Calu3 (cell line): Measurements from ENCODE around the gene NSMCE1. TPM values are rescaled to one million over a fixed set of nuclear protein-coding genes. Genes with fewer than 3 reads are reported as not detected.

Experiments used
- BruUV-seq: library from RNA; stranded (reverse); fragments of 400-500 nt; replicated peaks from 2 replicates; lab custom pipeline; 2021; lab: Mats Ljungman, UMichigan
- CTCF ChIA-PET: fragments of 300-600 bp; sonication (Branson Sonifier 250); formaldehyde crosslinking; loops from one replicate; lab custom pipeline; 2022; ENCODE audit warnings: antibody characterized with exemption; lab: Charles Lee
- DNase-seq: peaks from one replicate; pipeline ENCODE4 v3.0.0; 2022
- H3K27ac Mint-ChIP-seq: one replicate; pipeline ENCODE4 v1.8.0; 2022; ENCODE audit warnings: mixed read lengths; ENCODE audit not compliant: unreplicated experiment
- H3K27me3 Mint-ChIP-seq: one replicate; pipeline ENCODE4 v1.8.0; 2022; ENCODE audit warnings: mixed read lengths; ENCODE audit not compliant: unreplicated experiment
- H3K36me3 Mint-ChIP-seq: one replicate; pipeline ENCODE4 v1.8.0; 2022; ENCODE audit warnings: mild to moderate bottlenecking, moderate library complexity, mixed read lengths; ENCODE audit not compliant: insufficient read depth, unreplicated experiment
- H3K4me1 Mint-ChIP-seq: one replicate; pipeline ENCODE4 v1.8.0; 2022; ENCODE audit warnings: mild to moderate bottlenecking, low read depth, mixed read lengths; ENCODE audit not compliant: unreplicated experiment
- H3K4me3 Mint-ChIP-seq: one replicate; pipeline ENCODE4 v1.8.0; 2022; ENCODE audit warnings: mild to moderate bottlenecking, low read depth, moderate library complexity, mixed read lengths; ENCODE audit not compliant: unreplicated experiment
- H3K9me3 Mint-ChIP-seq: one replicate; pipeline ENCODE4 v1.8.0; 2022; ENCODE audit warnings: low read depth, mixed read lengths; ENCODE audit not compliant: unreplicated experiment
- CTCF ChIP-seq: fragments of 200-600 bp; IDR thresholded peaks from one replicate; pipeline ENCODE4 v1.8.0; 2022; ENCODE audit warnings: antibody characterized with exemption; ENCODE audit not compliant: unreplicated experiment
- intact Hi-C: fragments of 100-400 bp; cut with micrococcal nuclease; formaldehyde crosslinking; loops from one replicate; pipeline ENCODE4 v1.10.0; 2022; ENCODE audit not compliant: unreplicated experiment
- total RNA-seq: library from RNA; stranded (reverse); gene quantifications from 2 replicates; pipeline ENCODE4 v1.2.3, GENCODE V29; 2022

NSMCE1 gene
- total RNA-seq, 1 experiment from 2014 or later = 83.2 TPM

- no peak overlapping the region for H3K4me3 Mint-ChIP-seq
Observed at GRCh38 chr16:27304102-27304501, 35.5 kb upstream of the NSMCE1 start.

GRCh38 chr16:27303256-27304100 lies 34.9 kb upstream of the NSMCE1 start:
- intact Hi-C loops = no loop called here
- no peak overlapping the region for H3K4me3 Mint-ChIP-seq
- CTCF ChIA-PET = interaction anchor here (0.8 kb wide), 1 partner anchor 12 kb away, joined by 3 read pairs; no protein-coding TSS in a partner anchor
- no peaks in the 10 kb centered on the region for H3K27me3 Mint-ChIP-seq
- H3K27ac Mint-ChIP-seq = no peak overlapping the region
- no peaks in the 10 kb centered on the region for H3K36me3 Mint-ChIP-seq
- no peaks in the 10 kb centered on the region for H3K4me1 Mint-ChIP-seq
- no peak for DNase-seq
- peaks cover 3% of the 10 kb centered on the region for H3K9me3 Mint-ChIP-seq
- TF ChIP-seq CTCF = no peak
- BruUV-seq = no TSS peak

More at GRCh38 chr16:27304102-27304501, 35.5 kb upstream of the NSMCE1 start:
- Mint-ChIP-seq H3K9me3 (peaks cover 3% of the 10 kb centered on the region), H3K27ac (no peak overlapping the region), H3K4me1 (no peaks in the 10 kb centered on the region), H3K27me3 (no peaks in the 10 kb centered on the region), H3K36me3 (no peaks in the 10 kb centered on the region)
- no peak for DNase-seq
- BruUV-seq = no TSS peak
- TF ChIP-seq CTCF = no peak
- intact Hi-C loops = no loop called here
- CTCF ChIA-PET = interaction anchor here (0.8 kb wide), 1 partner anchor 11 kb away, joined by 3 read pairs; no protein-coding TSS in a partner anchor

- no TSS peak for BruUV-seq
- Mint-ChIP-seq H3K4me3 (no peak overlapping the region), H3K9me3 (peaks cover 3% of the 10 kb centered on the region), H3K27ac (no peak overlapping the region), H3K4me1 (no peaks in the 10 kb centered on the region), H3K27me3 (no peaks in the 10 kb centered on the region), H3K36me3 (no peaks in the 10 kb centered on the region)
- CTCF ChIA-PET = no interaction called here
- intact Hi-C loops = no loop called here
- no peak for DNase-seq
- TF ChIP-seq CTCF = no peak
Observed at GRCh38 chr16:27302126-27302525, 33.6 kb upstream of the NSMCE1 start.

- intact Hi-C loops = no loop called here
- no peak for TF ChIP-seq CTCF
- no peak overlapping the region for H3K27ac Mint-ChIP-seq
- no peaks in the 10 kb centered on the region for H3K9me3 Mint-ChIP-seq
- no peak overlapping the region for H3K4me3 Mint-ChIP-seq
- CTCF ChIA-PET = interaction anchor here (0.7 kb wide), 1 partner anchor 15 kb away, joined by 5 read pairs; no protein-coding TSS in a partner anchor
- DNase-seq = no peak
- BruUV-seq = no TSS peak
- no peaks in the 10 kb centered on the region for H3K4me1 Mint-ChIP-seq
- no peaks in the 10 kb centered on the region for H3K36me3 Mint-ChIP-seq
- H3K27me3 Mint-ChIP-seq = no peaks in the 10 kb centered on the region
Observed at GRCh38 chr16:27301236-27301861, 32.8 kb upstream of the NSMCE1 start.
